ENCODE data around the gene FGFBP2. TPM values are rescaled to one million over a fixed set of nuclear protein-coding genes. Genes with fewer than 3 reads are reported as not detected.

Gene FGFBP2
- total RNA-seq, 4 donors from 2014 or later: 33.0 to 337 (median 145) TPM

GRCh38 chr4:15930314-15930713 lies 32.7 kb downstream of the FGFBP2 start:
- no peaks in the 10 kb centered on the region for H3K4me1 ChIP-seq
- 74 to 90% methylated on average over 7 of the region's 7 CpGs for WGBS, 2 donors
- no peak overlapping the region for H3K4me3 ChIP-seq
- no peaks in the 10 kb centered on the region for H3K36me3 ChIP-seq
- no peak overlapping the region for H3K27ac ChIP-seq
- no peaks in the 10 kb centered on the region for H3K27me3 ChIP-seq
- H3K9me3 ChIP-seq: no peaks in the 10 kb centered on the region
- DNase-seq (ENCODE audit: low spot score in 2 of 2): no peak
- TF ChIP-seq POLR2A (IDR thresholded peaks at IDR 0.05): no peak
- no peak for TF ChIP-seq EP300 (IDR thresholded peaks at IDR 0.05)
- TF ChIP-seq, protein P1, sequence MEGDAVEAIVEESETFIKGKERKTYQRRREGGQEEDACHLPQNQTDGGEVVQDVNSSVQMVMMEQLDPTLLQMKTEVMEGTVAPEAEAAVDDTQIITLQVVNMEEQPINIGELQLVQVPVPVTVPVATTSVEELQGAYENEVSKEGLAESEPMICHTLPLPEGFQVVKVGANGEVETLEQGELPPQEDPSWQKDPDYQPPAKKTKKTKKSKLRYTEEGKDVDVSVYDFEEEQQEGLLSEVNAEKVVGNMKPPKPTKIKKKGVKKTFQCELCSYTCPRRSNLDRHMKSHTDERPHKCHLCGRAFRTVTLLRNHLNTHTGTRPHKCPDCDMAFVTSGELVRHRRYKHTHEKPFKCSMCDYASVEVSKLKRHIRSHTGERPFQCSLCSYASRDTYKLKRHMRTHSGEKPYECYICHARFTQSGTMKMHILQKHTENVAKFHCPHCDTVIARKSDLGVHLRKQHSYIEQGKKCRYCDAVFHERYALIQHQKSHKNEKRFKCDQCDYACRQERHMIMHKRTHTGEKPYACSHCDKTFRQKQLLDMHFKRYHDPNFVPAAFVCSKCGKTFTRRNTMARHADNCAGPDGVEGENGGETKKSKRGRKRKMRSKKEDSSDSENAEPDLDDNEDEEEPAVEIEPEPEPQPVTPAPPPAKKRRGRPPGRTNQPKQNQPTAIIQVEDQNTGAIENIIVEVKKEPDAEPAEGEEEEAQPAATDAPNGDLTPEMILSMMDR (IDR thresholded peaks at IDR 0.05): no peak

GRCh38 chr4:15929540-15929939 lies 33.4 kb downstream of the FGFBP2 start:
- WGBS, 2 donors: 72 to 76% methylated on average over 3 of the region's 3 CpGs
- Histone ChIP-seq H3K4me1 (no peaks in the 10 kb centered on the region), H3K4me3 (no peak overlapping the region), H3K27me3 (no peaks in the 10 kb centered on the region), H3K36me3 (no peaks in the 10 kb centered on the region), H3K9me3 (no peaks in the 10 kb centered on the region), H3K27ac (no peak overlapping the region)
- TF ChIP-seq, protein P1 (IDR thresholded peaks at IDR 0.05): no peak
- TF ChIP-seq POLR2A (IDR thresholded peaks at IDR 0.05) (no peak), EP300 (IDR thresholded peaks at IDR 0.05) (no peak)
- DNase-seq (ENCODE audit: low spot score in 2 of 2): no peak

DNA sequence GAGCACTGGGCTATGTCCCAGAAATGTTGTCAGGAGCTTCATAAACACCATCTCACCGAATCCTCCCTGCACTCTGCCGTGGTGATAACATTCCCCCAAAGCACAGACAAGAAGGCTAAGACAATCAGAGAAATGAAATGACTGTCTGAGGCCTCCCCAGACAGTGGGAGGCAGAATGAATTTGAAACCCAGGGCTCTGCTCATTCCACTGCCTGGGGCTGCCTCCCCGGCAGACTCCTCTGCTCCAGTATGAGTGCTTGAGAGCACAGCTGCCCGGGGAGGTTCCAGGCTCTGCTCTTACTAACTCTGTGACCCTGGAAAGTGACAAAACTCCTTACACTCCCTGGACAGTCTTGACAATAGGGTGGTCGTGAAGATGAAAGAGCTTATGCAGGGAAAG lies 34.1 kb downstream of the FGFBP2 start:
- TF ChIP-seq EP300 (IDR thresholded peaks at IDR 0.05) (no peak), POLR2A (IDR thresholded peaks at IDR 0.05) (no peak)
- TF ChIP-seq, protein P1 (IDR thresholded peaks at IDR 0.05): no peak
- no peaks in the 10 kb centered on the region for H3K36me3 ChIP-seq
- no peak overlapping the region for H3K27ac ChIP-seq

GRCh38 chr4:15926486-15926885 lies 36.5 kb downstream of the FGFBP2 start:
- Histone ChIP-seq H3K9me3 (no peaks in the 10 kb centered on the region), H3K27me3 (no peaks in the 10 kb centered on the region), H3K4me3 (no peak overlapping the region), H3K36me3 (no peaks in the 10 kb centered on the region), H3K27ac (no peak overlapping the region), H3K4me1 (no peaks in the 10 kb centered on the region)
- TF ChIP-seq EP300 (IDR thresholded peaks at IDR 0.05) (no peak), POLR2A (IDR thresholded peaks at IDR 0.05) (no peak)
- TF ChIP-seq, protein P1 (IDR thresholded peaks at IDR 0.05): no peak
- WGBS, 2 donors: 77 to 82% methylated on average over 7 of the region's 7 CpGs
- no peak for DNase-seq (ENCODE audit: low spot score in 2 of 2)

More for the DNA sequence above, 34.1 kb downstream of the FGFBP2 start:
- Histone ChIP-seq H3K4me1 (no peaks in the 10 kb centered on the region), H3K4me3 (no peak overlapping the region), H3K9me3 (no peaks in the 10 kb centered on the region), H3K27me3 (no peaks in the 10 kb centered on the region)
- 58 to 64% methylated on average over 4 to 5 of the region's 5 CpGs for WGBS, 2 donors
- DNase-seq (ENCODE audit: low spot score in 2 of 2): no peak

- WGBS, 2 donors: 62 to 67% methylated on average over 3 of the region's 3 CpGs
- no peaks in the 10 kb centered on the region for H3K9me3 ChIP-seq
- no peaks in the 10 kb centered on the region for H3K27me3 ChIP-seq
- H3K36me3 ChIP-seq: no peaks in the 10 kb centered on the region
- no peaks in the 10 kb centered on the region for H3K4me1 ChIP-seq
- no peak overlapping the region for H3K4me3 ChIP-seq
- DNase-seq (ENCODE audit: low spot score in 2 of 2): no peak
- TF ChIP-seq, protein P1 (IDR thresholded peaks at IDR 0.05): no peak
- no peak overlapping the region for H3K27ac ChIP-seq
Measured at GRCh38 chr4:15925830-15926229, 37.1 kb downstream of the FGFBP2 start.
